ENCODE results near the gene FFAR3. TPM values are rescaled to one million over a fixed set of nuclear protein-coding genes. Genes with fewer than 3 reads are reported as not detected.

FFAR3 gene
- total RNA-seq, 1 experiment from 2014 or later, result 0.15 TPM

DNA sequence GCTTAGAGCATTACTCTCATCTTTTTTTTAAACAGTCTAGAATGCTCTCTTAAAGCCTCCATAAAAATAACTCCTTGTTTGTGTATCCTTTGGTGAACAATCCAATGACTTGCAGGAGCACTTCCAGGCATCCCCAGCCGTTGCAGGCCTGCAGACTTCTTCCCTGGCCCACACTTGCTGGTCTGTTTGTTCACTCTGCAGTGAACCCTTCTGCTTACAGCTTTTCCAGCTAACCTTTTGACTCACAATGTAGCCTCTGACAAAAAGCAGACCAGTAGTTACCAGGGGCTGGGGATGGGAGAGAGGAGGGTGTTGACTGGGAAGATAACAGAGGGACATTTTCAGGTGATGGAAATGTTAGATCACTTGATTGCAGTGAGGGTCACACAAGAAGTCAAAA is 21.7 kb downstream of the FFAR3 start:
- H3K27me3 ChIP-seq (replicated peaks; ENCODE audit: insufficient read depth, low read depth, low read length, poor library complexity), result peaks cover 5% of the 10 kb centered on the region
- H3K36me3 ChIP-seq (ENCODE audit: insufficient read depth, low read length, poor library complexity, severe bottlenecking), result no peaks in the 10 kb centered on the region
- DNase-seq (ENCODE audit: low spot score), result no peak
- no peaks in the 10 kb centered on the region for H3K9me3 ChIP-seq (ENCODE audit: low read depth, low read length, poor library complexity, severe bottlenecking)
- intact Hi-C loops (cut with micrococcal nuclease; ENCODE audit: unreplicated experiment), result no loop called here
- ChIA-PET POLR2A (ENCODE audit: low non-redundant PET) (no interaction called here), CTCF (no interaction called here)
- no peak overlapping the region for H3K27ac ChIP-seq (ENCODE audit: low read depth, low read length, poor library complexity, severe bottlenecking)
- no TSS peak for BruUV-seq (replicated peaks)
- no peak overlapping the region for H3K4me3 ChIP-seq (ENCODE audit: low read depth, low read length, poor library complexity, severe bottlenecking)
- peaks cover 6% of the 10 kb centered on the region for H3K4me1 ChIP-seq (ENCODE audit: insufficient read depth, low read length, poor library complexity, severe bottlenecking)
- TF ChIP-seq EZH2 (IDR thresholded peaks at IDR 0.05; ENCODE audit: borderline replicate concordance, low read depth, low read length, poor library complexity, severe bottlenecking), result no peak
- TF ChIP-seq, protein P1, sequence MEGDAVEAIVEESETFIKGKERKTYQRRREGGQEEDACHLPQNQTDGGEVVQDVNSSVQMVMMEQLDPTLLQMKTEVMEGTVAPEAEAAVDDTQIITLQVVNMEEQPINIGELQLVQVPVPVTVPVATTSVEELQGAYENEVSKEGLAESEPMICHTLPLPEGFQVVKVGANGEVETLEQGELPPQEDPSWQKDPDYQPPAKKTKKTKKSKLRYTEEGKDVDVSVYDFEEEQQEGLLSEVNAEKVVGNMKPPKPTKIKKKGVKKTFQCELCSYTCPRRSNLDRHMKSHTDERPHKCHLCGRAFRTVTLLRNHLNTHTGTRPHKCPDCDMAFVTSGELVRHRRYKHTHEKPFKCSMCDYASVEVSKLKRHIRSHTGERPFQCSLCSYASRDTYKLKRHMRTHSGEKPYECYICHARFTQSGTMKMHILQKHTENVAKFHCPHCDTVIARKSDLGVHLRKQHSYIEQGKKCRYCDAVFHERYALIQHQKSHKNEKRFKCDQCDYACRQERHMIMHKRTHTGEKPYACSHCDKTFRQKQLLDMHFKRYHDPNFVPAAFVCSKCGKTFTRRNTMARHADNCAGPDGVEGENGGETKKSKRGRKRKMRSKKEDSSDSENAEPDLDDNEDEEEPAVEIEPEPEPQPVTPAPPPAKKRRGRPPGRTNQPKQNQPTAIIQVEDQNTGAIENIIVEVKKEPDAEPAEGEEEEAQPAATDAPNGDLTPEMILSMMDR (conservative IDR thresholded peaks at IDR 0.05; ENCODE audit: low read depth, low read length), result no peak

DNA sequence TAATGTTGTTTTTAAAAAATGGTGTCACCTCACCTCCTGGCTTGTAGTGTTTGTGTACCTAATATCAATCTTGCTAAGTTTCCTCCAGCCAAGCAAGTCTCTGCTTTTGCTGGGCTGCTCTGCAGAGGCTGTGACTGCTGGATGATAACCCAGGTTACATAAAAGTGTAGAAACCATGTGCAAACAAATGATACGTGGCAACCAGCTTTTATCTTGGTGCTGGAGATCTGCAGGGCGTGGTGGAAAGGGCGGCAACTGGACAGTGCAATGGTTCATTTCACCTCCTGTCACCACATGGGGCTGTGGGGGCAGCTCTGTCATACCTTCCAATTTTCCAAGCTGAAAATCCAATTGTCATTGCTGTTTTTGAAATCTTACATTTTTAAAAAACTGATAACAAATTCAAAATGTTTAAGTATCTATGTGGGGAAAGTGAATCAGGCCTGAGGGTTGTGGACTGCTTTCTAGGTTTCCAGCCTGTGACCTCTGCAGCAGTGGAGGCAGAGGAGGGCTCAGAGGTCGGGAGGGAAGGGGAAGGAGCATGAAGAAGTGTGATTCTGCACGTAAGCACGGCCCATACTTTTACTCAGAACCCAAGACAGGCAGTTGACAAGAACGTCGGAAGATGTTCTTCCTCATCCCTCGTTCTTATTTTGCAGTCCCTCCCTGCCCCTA is 22.3 kb downstream of the FFAR3 start:
- intact Hi-C loops (cut with micrococcal nuclease; ENCODE audit: unreplicated experiment), result no loop called here
- TF ChIP-seq EZH2 (IDR thresholded peaks at IDR 0.05; ENCODE audit: borderline replicate concordance, low read depth, low read length, poor library complexity, severe bottlenecking), result no peak
- TF ChIP-seq, protein P1 (conservative IDR thresholded peaks at IDR 0.05; ENCODE audit: low read depth, low read length), result no peak
- peaks cover 5% of the 10 kb centered on the region for H3K9me3 ChIP-seq (ENCODE audit: low read depth, low read length, poor library complexity, severe bottlenecking)
- H3K27me3 ChIP-seq (replicated peaks; ENCODE audit: insufficient read depth, low read depth, low read length, poor library complexity), result peaks cover 5% of the 10 kb centered on the region
- peaks cover 4% of the 10 kb centered on the region for H3K4me1 ChIP-seq (ENCODE audit: insufficient read depth, low read length, poor library complexity, severe bottlenecking)
- no peak overlapping the region for H3K4me3 ChIP-seq (ENCODE audit: low read depth, low read length, poor library complexity, severe bottlenecking)
- ChIA-PET CTCF (no interaction called here), POLR2A (ENCODE audit: low non-redundant PET) (no interaction called here)
- DNase-seq (ENCODE audit: low spot score), result no peak
- no peak overlapping the region for H3K27ac ChIP-seq (ENCODE audit: low read depth, low read length, poor library complexity, severe bottlenecking)
- H3K36me3 ChIP-seq (ENCODE audit: insufficient read depth, low read length, poor library complexity, severe bottlenecking), result no peaks in the 10 kb centered on the region
- no TSS peak for BruUV-seq (replicated peaks)

DNA sequence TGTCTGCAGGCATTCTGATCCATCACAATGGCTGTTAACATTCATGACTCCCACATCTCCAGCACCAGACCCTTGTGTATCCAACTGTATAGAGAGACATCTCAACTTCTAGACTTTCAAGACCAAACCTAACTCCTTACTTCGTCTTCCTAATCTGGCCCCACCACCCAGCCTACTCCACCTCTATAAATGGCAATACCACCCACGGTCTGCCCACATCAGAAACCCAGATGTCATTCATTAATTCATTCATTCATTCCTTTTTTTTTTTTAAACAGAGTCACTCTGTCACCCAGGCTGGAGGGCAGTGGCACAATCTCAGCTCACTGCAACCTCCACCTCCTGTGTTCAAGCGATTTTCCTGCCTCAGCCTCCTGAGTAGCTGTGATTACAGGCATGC is 23.1 kb downstream of the FFAR3 start:
- H3K27ac ChIP-seq (ENCODE audit: low read depth, low read length, poor library complexity, severe bottlenecking), result no peak overlapping the region
- no TSS peak for BruUV-seq (replicated peaks)
- peaks cover 5% of the 10 kb centered on the region for H3K27me3 ChIP-seq (replicated peaks; ENCODE audit: insufficient read depth, low read depth, low read length, poor library complexity)
- ChIA-PET CTCF (no interaction called here), POLR2A (ENCODE audit: low non-redundant PET) (no interaction called here)
- TF ChIP-seq, protein P1 (conservative IDR thresholded peaks at IDR 0.05; ENCODE audit: low read depth, low read length), result no peak
- no peak for TF ChIP-seq EZH2 (IDR thresholded peaks at IDR 0.05; ENCODE audit: borderline replicate concordance, low read depth, low read length, poor library complexity, severe bottlenecking)
- H3K4me1 ChIP-seq (ENCODE audit: insufficient read depth, low read length, poor library complexity, severe bottlenecking), result peaks cover 4% of the 10 kb centered on the region
- intact Hi-C loops (cut with micrococcal nuclease; ENCODE audit: unreplicated experiment), result no loop called here
- H3K36me3 ChIP-seq (ENCODE audit: insufficient read depth, low read length, poor library complexity, severe bottlenecking), result no peaks in the 10 kb centered on the region
- H3K4me3 ChIP-seq (ENCODE audit: low read depth, low read length, poor library complexity, severe bottlenecking), result no peak overlapping the region
- peaks cover 11% of the 10 kb centered on the region for H3K9me3 ChIP-seq (ENCODE audit: low read depth, low read length, poor library complexity, severe bottlenecking)
- no peak for DNase-seq (ENCODE audit: low spot score)
